Muscle of leg (tissue), 11 donors: ENCODE data around the gene RRP8. TPM values are rescaled to one million over a fixed set of nuclear protein-coding genes. Genes with fewer than 3 reads are reported as not detected.
A peak's percentile ranks its signal among the peaks of the same experiment; 100 is the strongest.

ENCODE experiments used
- DNase-seq: peaks from one replicate; pipeline ENCODE4 v3.0.0; 2013
- H3K27ac ChIP-seq: one replicate; pipeline ENCODE4 v1.5.1; 2013; ENCODE audit warnings: mild to moderate bottlenecking, low read length, control low read depth
- H3K27me3 ChIP-seq: one replicate; pipeline ENCODE4 v1.6.1; 2013; ENCODE audit warnings: low read length; ENCODE audit not compliant: control insufficient read depth, insufficient read depth
- H3K36me3 ChIP-seq: one replicate; pipeline ENCODE4 v1.6.1; 2013; ENCODE audit warnings: low read length; ENCODE audit not compliant: control insufficient read depth, insufficient read depth
- H3K4me1 ChIP-seq: one replicate; pipeline ENCODE4 v1.6.1; 2013; ENCODE audit warnings: low read length; ENCODE audit not compliant: control insufficient read depth, insufficient read depth
- H3K4me3 ChIP-seq: one replicate; pipeline ENCODE4 v1.5.1; 2013; ENCODE audit warnings: low read length, control low read depth
- H3K9me3 ChIP-seq: replicated peaks from 2 replicates; pipeline ENCODE4 v1.6.1; 2013; ENCODE audit warnings: low read depth, low read length; ENCODE audit not compliant: control insufficient read depth
- WGBS: methylation state at CpG from one replicate; pipeline ENCODE4 v1.1.5; 2013; ENCODE audit warnings: missing lambda C conversion rate; ENCODE audit not compliant: insufficient coverage; 5-methylcytosine and 5-hydroxymethylcytosine counted together
- polyA plus RNA-seq, 8 donors: library from polyadenylated mRNA; unstranded; fragments of 120-200 nt; gene quantifications; one replicate each; pipeline versions ENCODE4 v1.2.1 to v1.2.3, GENCODE V29; 2013; ENCODE audit warnings: inconsistent platforms in 1 of 8, low replicate concordance in 1 of 8; ENCODE audit not compliant: insufficient read length in 8 of 8, insufficient read depth in 1 of 8
- total RNA-seq: library from RNA; stranded (reverse); fragments of 120-200 nt; gene quantifications from one replicate; pipeline ENCODE4 v1.2.4, GENCODE V29; 2013

The RRP8 gene
- total and polyA plus RNA-seq, 9 donors = 16.7 to 24.3 (median 19.1) TPM

DNA sequence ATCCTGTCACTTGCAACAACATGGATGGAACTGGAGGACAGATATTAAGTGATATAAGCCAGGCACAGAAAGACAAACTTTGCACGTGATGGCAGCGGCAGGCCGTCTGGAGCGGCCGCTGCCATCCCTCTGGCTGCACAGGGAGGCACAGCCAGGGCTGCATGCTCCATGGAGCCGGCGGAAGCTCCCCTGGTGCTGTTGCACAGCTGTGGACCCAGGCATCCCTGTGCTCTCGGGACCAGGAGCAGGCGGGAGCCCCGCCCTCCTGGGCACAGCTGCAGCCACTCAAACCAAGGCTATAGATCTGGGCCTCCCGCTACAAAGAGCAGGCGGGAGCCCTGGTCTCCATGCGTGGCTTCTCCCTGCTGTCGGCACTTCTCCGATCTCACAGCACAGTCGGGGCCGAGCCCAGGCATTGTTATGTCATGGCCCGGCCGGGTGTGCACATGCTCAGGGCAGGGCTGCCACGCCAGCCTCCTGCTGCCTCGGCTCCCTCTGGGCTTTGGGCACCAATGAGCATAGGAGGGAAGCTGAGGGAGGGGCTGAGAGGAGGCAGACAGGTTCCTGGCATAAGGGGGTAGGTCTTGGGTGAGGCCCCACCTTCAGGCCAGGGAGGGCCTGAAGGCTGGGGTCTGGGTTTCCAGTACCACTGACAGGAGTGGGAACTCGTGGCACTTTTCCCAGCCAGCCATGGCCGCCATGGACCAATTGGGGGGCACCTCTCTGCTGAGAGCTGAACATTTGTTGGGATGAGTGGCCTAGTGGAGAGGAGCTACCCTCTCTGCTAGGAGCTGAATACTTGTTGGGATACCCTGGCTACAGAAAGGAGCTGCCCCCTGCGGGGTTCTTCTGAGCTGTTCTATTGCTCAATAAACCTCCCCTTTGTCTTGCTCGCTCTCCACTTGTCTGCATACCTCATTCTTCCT is 16.7 kb downstream of the RRP8 start:
- Histone ChIP-seq H3K27me3 (no peaks in the 10 kb centered on the region), H3K27ac (no peak overlapping the region), H3K4me3 (no peak overlapping the region), H3K9me3 (peaks cover 14% of the 10 kb centered on the region), H3K36me3 (peaks cover 3% of the 10 kb centered on the region), H3K4me1 (no peaks in the 10 kb centered on the region)
- WGBS = 79% methylated on average over 25 of the region's 25 CpGs
- no peak for DNase-seq

DNA sequence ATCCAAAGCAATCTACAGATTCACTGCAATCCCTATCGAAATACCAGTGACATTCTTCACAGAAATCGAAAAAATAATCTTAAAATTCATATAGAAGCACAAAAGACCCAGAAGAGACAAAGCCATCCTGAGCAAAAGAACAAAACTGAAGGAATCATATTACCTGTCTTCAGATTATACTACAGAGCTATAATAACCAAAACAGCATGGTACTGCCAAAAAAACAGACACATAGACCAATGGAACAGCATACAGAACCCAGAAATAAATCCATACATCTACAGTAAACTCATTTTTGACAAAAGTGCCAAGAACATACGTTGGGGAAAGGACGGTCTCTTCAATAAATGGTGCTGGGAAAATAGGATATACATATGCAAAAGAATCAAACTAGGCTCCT is 18.9 kb downstream of the RRP8 start:
- Histone ChIP-seq H3K27ac (no peak overlapping the region), H3K27me3 (no peaks in the 10 kb centered on the region), H3K36me3 (peaks cover 9% of the 10 kb centered on the region), H3K4me1 (no peaks in the 10 kb centered on the region), H3K4me3 (no peak overlapping the region), H3K9me3 (peaks cover 16% of the 10 kb centered on the region)
- no CpG with 5 or more reads among the region's 4 CpGs for WGBS
- DNase-seq = no peak

DNA sequence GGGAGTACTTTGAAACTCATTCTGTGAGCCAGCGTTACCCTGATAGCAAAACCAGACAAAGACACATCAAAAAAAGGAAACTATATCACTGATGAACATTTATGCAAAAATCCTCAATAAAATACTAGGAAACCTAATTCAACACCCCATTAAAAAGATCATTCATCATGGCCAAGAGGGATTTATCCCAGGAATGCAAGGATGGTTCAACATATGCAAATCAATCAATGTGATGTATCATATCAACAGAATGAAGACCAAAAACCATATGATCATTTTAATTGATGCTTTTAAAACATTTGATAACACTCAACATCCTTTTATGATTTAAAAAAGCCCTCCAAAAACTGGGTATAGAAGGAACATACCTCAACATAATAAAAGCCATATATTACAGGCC is 19.8 kb downstream of the RRP8 start:
- H3K36me3 ChIP-seq = peaks cover 9% of the 10 kb centered on the region
- DNase-seq = no peak
- peaks cover 16% of the 10 kb centered on the region for H3K9me3 ChIP-seq
- no peaks in the 10 kb centered on the region for H3K4me1 ChIP-seq
- H3K27me3 ChIP-seq = no peaks in the 10 kb centered on the region
- WGBS = no CpG with 5 or more reads among the region's 1 CpG
- H3K27ac ChIP-seq = no peak overlapping the region
- H3K4me3 ChIP-seq = no peak overlapping the region

DNA sequence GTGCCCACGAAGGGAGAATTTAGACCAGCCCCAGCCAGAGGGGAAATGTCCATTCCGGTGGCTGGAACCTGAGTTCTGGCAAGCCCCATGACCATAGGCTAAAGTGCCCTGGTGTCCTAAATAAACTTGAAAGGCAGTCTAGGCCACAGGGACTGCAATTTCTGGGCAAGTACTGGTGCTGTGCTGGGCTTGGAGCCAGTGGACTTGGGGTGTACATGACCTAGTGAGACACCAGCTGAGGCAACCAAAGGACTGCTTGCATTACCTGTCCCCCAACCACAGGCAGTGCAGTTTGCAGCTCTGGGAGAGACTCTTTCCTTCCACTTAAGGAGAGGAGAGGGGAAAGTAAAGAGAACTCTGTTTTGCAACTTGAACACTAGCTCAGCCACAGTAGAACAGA is 23.7 kb downstream of the RRP8 start:
- 87% methylated on average over 2 of the region's 2 CpGs for WGBS
- no peak overlapping the region for H3K4me3 ChIP-seq
- no peak for DNase-seq
- no peaks in the 10 kb centered on the region for H3K27me3 ChIP-seq
- peaks cover 6% of the 10 kb centered on the region for H3K36me3 ChIP-seq
- no peak overlapping the region for H3K27ac ChIP-seq
- H3K4me1 ChIP-seq = peaks cover 5% of the 10 kb centered on the region
- peaks cover 13% of the 10 kb centered on the region for H3K9me3 ChIP-seq

DNA sequence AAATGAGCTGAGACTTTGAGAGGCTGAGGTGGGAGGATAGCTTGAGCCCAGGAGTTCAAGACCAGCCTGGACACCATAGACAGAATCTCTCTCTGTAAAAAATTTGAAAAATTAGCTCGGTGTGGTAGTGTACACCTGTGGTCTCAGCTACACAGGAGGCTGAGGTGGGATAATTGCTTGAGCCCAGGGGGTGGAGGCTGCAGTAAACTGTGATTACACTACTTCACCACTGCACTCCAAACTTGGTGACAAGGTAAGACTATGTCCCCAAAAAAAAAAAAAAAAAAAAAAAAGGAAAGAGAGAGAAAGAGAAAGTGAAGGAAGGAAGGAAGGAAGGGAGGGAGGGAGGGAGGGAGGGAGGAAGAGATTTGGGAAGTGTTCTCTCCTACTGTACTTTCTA is 25.3 kb downstream of the RRP8 start:
- Histone ChIP-seq H3K9me3 (peaks cover 2% of the 10 kb centered on the region), H3K36me3 (peaks cover 6% of the 10 kb centered on the region), H3K27ac (no peak overlapping the region), H3K4me3 (no peak overlapping the region), H3K4me1 (peaks cover 5% of the 10 kb centered on the region), H3K27me3 (no peaks in the 10 kb centered on the region)
- no peak for DNase-seq
- WGBS = no CpG with 5 or more reads among the region's 1 CpG

DNA sequence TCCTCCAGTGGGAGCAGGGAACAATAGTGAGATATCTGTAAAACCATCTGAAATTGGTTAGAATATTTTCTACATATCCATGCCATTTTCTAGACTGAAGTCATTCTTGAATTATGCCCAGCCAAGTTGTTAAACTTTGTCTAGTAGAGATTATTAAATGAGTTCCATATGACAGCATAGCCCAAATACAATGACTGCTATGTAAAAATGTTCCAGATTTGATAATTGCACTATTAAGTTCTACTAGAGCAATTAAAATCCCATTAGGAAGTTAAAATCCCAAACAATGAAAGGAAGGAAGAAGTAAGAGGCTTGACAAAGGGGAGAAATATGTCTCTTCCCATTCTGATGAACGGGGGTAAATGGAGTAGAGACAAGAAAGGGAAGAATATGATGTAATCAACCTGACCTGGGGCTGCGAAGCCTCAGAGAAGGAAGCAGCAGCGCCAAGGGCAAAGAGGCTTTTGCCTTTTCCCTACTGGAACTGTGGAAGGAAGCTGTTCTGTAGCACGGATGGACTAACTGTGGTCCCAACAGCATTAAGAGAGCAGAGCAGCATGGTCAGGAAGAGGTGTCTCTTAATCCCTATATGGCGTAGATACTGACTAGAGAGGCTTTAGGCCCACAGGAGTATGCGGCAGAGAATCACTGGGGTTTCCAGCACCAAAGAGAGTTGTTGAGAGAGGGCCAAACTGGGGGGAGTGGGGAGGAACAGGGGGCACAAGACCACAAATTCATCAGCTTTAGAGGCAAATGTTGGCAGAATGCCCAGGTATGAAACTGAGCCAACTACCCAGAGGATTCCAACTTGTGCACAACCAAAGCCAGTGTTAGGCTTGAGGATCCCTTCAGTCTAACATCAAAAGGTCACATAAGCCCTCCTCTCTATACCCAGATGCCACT is 26.7 kb downstream of the RRP8 start:
- 25% methylated on average over 5 of the region's 6 CpGs for WGBS
- Histone ChIP-seq H3K27me3 (no peaks in the 10 kb centered on the region), H3K36me3 (peaks cover 6% of the 10 kb centered on the region), H3K4me1 (peaks cover 5% of the 10 kb centered on the region), H3K9me3 (peaks cover 2% of the 10 kb centered on the region), H3K27ac (peak overlapping the region; percentile 43), H3K4me3 (no peak overlapping the region)
- DNase-seq = peak; percentile 75

GRCh38 chr11:6574816-6575715 is 28.4 kb downstream of the RRP8 start:
- Histone ChIP-seq H3K27me3 (no peaks in the 10 kb centered on the region), H3K27ac (no peak overlapping the region), H3K36me3 (peaks cover 8% of the 10 kb centered on the region), H3K9me3 (no peaks in the 10 kb centered on the region), H3K4me3 (no peak overlapping the region), H3K4me1 (peaks cover 8% of the 10 kb centered on the region)
- WGBS = 86% methylated on average over 2 of the region's 6 CpGs
- DNase-seq = no peak

GRCh38 chr11:6572215-6572614 is 31.2 kb downstream of the RRP8 start:
- no peak for DNase-seq
- Histone ChIP-seq H3K27ac (no peak overlapping the region), H3K27me3 (no peaks in the 10 kb centered on the region), H3K4me3 (no peak overlapping the region), H3K4me1 (peaks cover 20% of the 10 kb centered on the region), H3K9me3 (no peaks in the 10 kb centered on the region), H3K36me3 (peaks cover 9% of the 10 kb centered on the region)
- no CpG with 5 or more reads among the region's 2 CpGs for WGBS

GRCh38 chr11:6571434-6572008 is 31.9 kb downstream of the RRP8 start:
- no peaks in the 10 kb centered on the region for H3K9me3 ChIP-seq
- no peak for DNase-seq
- 46% methylated on average over 20 of the region's 22 CpGs for WGBS
- H3K27ac ChIP-seq = no peak overlapping the region
- H3K4me1 ChIP-seq = peaks cover 15% of the 10 kb centered on the region
- H3K4me3 ChIP-seq = no peak overlapping the region
- H3K36me3 ChIP-seq = peaks cover 9% of the 10 kb centered on the region
- no peaks in the 10 kb centered on the region for H3K27me3 ChIP-seq
